HG02610 (cell line): ENCODE data around the gene SLC9A9.

Source experiments
- ATAC-seq: cut with Tn5 transposase; IDR thresholded peaks from one replicate; pipeline ENCODE4 v1.9.1; 2021; ENCODE audit warnings: mild to moderate bottlenecking, moderate library complexity; ENCODE audit not compliant: unreplicated experiment

SLC9A9 gene

DNA sequence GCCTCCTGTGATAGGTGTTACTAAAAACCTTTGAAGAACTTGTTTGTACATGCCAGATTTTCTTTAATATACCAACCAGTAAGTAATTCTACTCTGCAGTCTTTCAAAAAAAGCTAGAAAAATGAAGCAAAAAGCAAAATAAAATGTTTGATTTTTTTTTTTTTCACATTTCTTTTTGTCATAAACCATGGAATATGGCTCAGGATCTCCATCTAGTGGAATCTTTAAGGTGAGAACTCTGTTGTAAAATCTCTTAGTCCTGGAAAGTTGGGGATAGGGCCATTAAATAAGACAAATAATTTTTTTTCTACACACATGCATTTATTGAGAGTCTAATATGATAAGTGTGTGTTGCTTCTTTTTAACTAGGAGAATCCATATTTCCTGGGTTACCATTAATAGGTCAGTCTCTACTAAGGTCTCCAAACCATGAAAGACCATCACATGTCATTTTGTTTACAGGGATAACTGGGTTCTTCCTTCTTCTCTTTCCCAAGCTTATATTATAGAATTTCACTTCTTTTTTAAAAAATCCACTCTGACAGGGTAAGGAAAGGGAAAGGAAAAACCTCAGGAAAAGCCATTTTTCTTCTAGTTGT, 84.6 kb downstream of the SLC9A9 start:
- ATAC-seq: no peak

DNA sequence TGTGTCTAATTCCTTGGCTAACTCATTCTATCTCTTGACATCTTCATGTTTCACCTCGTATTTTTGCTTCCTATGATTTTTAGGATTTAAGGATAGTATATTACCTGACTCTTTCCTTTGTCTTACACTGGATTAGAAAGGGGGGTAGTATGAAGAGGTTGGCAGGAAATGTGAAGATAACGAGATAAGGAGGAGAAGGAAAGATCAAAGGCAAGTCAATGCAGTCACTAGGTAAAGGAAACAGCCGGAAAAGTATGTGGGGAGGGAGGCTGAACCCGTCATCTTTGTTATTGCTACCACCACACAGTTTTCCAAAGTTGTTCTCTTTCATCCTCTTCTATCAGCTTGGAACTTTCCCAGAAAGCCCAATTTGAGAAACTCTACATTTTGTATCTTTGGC, 90.6 kb downstream of the SLC9A9 start:
- no peak for ATAC-seq

DNA sequence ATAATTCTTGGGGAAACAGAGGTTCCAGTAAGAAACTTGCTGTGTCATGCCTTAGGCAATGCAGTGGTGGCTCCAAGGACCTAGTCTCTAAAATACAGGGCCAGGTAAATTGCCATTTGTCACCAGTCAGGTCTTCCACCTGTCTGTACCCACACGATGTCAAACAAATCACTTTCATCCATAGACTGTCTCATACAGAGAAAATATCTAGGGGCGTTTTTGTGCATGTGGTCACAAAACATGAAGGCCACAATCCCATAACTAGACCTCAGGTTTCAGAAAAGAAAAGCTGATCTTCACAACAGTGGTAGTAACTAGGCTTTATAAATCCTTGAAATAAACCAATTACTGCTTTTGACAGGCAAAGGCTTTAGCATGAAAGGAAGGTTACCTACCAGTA, 92.3 kb downstream of the SLC9A9 start:
- ATAC-seq: peak; percentile 61

DNA sequence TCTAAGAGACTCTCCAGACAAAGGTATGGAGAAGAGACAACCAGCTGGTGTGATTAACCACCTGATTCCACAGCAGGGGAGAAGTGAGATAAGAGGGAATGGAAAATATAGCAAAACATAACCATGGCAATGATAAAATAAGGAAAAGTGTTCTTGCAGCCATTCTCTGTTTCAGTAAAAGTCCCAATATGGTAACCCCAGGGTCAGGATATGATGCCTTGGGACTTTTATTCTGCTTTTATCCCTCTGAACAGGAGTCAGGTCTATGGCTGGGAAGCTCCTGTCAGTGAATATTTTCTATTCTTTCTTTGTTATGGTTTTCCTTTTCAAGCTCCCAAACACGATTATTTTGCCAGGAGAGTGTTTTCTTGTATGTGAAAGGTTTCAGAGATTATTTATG, 94.2 kb downstream of the SLC9A9 start:
- no peak for ATAC-seq

DNA sequence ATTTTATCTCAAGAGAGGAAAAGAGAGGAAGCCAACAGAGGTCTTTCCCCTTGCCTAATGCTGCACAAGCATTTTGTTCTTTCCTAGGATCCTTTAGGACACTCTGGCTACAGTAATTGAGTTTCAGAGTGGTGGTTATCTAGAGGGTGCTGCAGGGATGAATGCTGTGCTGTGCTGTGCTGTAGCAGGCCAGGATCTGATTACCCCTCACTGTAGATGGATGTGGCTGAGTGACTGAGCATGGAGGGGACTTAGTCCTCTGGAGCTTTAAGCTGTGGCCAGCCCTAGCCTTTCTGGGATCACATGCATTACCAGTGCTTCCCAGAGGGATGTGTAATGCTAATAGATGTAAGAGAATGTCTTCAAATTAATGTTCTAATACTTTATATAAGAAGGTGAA, 94.8 kb downstream of the SLC9A9 start:
- ATAC-seq: no peak

DNA sequence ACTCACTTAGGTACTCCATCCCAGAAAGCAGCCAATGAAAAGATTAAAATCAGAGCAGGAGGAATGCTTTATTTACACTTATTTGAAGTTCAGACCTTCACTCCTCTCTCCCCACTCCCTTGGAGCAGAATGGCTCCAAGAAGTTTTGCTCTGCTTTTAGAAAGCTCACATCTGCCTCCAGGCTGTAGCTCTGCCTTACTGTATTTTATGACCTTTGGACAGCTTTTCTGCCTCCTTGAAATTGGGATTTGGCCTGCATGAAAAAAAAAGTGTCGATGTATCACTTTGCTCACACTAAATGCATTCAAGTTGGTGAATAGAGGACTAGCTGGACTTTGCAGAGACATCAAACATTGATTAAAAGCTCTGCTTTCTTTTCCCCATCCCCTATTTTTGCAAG, 95.3 kb downstream of the SLC9A9 start:
- ATAC-seq: no peak

DNA sequence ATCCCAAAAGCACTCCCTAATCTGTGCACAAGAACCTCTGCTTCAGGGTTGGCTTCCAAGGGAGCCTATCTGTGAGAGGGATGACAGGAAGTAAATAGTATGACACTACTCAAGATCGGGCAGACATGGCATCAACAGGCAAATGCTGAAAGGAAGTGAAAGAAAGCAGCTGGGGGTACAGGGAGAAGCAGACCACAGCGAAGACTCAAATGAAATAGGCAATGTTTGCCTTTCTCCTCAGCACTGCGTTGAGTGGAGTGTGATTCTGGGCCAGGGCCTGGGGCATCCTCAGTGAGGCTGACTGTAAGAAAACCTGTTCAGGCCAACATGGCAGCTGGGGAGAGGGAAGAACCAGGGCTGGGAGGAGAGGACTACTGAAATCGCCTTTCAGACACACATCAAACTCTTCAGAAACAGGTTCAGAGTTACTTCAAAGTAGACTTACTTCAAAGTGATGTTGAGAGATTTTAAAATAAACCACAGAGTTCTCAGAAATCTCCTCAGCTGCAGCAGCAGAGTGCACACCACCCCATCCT, 96.6 kb downstream of the SLC9A9 start:
- peak; percentile 71 for ATAC-seq

DNA sequence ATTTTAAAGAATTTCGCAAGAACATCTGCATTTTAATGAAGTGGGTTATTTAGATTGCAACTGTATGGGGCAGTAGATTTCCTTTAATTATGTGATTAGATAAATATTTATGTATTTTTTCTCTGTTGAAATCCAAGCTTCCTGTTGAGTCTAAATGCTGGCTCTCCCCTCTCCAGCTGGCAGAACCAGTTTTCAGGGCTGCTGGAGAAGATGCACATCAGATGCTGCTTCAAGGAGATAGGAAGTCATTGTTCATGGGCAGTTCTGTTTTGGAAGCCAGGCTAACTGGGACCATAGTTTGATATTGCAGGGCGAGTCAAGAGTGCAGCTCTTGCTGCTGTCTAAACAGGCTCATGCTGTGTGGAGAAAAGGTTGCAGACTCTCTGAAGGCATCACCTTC, 97.4 kb downstream of the SLC9A9 start:
- no peak for ATAC-seq

DNA sequence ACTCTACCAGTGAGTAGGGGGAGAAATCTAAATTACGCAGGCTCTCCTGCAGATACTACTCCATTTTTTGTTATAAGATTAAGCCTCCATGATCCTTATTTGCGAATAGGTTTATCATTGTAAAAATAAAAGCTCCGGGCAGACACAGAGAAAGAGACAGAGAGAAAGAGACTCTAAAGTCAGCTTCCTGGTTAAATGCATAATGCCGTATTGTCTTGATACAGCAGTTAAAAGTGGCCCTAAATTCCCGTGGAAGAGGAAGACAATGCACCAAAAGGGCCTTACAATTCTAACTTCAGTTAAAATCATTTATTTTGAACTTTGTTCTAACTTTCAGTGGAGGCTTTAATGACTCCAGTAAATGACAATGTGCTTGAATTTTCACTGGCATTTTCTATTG, 98.3 kb downstream of the SLC9A9 start:
- ATAC-seq: no peak

DNA sequence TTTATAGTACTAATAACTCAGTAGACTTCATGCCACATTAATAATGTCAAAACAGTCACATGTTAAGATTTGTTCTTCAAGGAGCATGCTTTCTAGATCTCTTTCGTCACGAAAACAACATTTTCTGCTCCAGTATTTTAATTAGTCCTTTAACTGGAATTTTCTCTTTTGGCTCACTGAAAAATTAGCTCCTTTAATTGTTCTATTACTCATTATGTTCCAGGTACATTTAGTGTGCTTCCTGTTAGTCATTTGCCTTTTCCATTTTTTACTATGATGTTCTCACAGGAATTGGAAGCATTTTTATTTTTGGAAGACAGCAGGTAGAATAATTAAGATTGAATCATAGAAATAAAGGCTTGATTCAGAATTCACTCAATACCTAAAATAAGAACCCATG, 111.2 kb downstream of the SLC9A9 start:
- no peak for ATAC-seq

DNA sequence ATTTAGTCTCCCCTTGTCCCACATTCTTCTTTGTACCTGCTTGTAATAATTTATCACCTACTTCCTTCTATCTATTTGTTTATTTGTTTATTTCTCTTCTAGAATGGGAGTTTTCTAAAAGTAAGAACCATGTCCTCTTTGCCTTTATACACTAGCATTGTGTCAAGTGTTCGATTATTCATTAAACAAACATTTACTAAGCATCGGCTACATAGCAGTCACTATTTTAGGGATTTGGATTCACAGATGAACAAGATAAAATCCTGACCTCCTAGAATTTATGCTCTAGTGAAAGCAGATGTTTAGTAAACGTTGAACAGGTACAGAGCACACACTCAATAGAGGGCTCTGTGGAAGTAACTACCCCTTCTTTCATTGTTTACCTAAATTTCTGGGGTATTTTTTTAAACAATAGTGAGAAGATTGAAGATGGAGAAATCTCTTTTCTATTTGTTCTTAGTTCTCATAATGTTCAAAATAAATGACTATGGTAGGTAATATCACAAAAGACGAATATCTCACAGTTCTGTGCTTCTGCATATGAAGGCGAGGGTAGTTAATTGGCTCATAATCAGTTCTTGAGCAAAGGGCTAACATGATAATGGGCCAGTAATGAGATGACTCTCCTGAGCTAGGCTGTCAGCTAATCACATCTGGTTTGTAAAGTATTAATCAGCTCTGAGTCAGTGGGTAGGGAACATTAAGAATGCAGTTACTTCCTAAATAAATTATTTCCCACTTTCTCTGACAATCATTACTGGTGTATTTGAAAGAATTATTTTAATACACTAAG, 111.9 kb downstream of the SLC9A9 start:
- ATAC-seq: no peak

DNA sequence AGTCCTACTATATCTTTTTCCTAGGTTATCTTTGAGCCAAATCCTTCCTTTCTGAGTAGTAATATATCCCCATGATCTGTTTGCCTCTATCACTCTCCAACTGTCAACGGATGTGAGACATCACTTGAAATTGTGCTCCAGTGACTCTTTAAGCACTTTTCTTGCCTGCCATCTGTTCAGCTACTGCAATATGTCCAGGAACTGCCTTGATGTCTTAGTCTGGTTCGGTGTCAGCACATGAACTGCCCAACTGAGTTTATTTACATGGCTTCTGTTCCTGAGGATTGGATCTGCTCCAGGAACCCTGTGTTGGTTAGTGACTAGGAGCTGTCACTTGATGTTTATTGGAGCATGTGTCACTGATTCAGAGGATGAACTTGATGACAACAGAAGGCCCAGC, 116.5 kb downstream of the SLC9A9 start:
- ATAC-seq: no peak

DNA sequence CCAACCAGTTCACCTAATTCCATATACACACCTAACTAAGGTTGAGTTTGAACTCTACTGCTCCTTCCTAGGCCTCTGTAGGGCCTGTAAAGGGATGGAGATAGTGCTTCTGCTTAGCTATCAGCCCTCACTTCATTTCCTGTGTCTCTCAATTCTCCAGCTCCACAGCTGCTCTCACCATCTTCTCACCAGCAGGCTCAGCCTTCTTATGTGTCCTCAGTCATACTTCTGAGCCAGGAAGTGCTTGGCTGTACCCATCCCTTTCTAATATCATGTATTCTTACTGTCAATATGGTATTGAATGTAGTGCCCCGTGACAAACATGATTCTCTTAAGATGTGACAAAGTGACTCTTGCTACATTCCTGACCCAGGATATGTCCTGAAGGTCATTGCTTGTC, 116.9 kb downstream of the SLC9A9 start:
- no peak for ATAC-seq

DNA sequence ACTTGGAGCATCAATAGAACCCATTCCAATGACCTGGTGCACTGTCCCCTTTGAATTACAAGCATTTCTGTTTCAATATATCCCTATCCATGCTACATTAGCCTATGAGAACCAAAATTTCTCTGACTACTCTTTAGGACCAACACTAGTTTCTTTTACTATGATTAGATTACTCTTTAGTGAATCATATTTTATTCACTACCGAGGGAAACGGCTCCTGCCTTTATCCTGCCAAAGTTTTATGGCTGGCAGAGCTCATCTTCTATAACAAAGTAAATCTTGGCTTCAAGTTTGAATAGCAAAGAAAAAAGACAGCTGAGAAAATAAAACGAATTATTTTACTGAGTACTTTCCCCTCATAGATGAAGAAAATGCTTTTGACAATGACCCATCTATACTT, 120.9 kb downstream of the SLC9A9 start:
- ATAC-seq: no peak

DNA sequence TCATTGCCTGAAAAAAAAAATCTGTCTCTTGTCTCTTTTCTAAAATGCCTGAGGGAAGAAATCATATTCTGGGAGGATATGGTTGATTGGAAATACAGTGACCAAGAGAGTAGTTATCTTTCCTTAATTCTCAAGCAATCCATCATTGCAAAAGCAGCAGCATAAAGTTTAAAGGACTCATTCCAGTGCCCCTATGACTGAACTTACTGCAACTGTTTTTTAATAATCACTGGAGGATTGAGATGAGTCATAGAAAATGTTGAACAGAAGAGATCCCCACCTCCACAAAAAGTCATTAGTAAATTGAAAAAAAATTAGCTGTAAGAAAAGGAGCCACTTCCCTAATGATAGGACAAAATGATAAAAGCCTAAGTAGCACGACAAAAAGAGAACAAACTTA, 121.5 kb downstream of the SLC9A9 start:
- ATAC-seq: no peak

DNA sequence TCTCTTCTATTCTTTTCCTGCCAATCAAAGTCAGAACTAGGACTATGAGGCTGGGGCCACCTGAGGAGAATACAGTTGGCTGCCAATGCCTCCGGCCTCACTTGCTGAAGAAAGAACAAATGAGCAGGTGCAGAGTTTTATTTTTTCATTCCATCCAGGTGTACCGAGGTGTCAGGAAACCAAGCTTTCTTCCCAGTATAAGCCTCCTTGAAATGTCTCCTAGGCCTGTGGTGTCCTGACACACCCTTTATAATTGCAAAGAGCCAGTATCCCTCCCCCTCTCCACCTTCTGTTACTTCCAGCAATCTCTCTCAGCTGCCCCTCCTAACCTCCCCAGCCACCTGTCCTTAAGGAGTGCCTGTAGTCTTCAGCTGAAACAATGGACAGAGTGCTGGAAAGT, 127.9 kb downstream of the SLC9A9 start:
- no peak for ATAC-seq

DNA sequence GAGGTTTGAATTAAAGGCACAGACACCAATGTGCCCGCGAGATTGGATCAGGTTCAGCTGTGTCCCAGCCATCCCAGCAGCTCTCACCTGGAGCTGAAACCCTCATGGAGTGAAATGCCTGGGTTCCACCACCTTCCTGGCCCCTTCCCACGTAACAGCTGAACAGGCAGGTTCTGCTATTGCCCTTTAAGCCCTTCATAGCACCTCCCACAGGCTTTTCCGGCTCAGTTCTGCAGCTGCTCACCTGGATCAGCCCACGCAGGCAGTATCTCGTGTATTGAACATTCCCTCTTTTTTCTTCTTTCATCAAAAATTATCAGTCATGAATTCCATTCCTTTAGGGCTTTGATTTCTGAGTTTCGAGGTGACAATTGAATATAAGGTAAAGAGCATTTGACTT, 129.8 kb downstream of the SLC9A9 start:
- no peak for ATAC-seq

DNA sequence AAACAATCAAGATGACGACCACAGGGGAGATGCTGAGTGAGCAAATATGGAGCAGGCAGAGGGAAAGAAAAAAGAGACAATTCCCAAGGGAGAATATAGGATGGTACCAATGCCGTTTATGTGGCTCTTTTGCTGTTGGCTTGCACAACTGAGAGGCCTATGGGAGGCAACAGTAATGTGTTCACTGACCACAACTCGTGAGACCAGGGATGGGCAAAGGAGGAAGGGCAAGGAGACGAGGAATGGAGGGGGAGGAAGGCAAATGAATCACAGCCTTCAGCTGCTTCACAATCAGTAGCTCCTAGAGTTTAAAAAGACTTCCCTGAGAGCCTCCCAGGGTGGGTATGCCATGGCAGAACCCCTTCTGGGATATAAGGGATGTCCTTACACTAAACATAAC, 131.5 kb downstream of the SLC9A9 start:
- ATAC-seq: no peak

DNA sequence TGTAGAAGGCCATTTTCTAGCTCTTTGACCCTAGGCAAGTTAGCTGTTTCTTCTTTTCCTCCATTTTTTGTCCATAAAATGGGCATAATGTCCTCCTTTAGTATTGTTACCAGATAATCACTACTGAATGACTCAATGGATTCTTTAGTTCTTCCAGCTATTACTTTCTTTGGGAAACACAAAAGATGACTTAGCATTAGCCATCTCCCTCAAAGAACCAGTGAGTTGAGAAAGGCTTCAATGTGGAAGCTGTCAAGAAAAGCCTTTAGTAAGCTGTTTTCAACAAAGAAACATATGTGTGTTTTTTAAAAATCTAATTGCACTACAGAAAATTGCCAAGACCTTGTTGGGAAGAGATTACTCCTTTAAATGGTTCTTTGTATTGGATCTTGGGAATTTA, 135.7 kb downstream of the SLC9A9 start:
- no peak for ATAC-seq

DNA sequence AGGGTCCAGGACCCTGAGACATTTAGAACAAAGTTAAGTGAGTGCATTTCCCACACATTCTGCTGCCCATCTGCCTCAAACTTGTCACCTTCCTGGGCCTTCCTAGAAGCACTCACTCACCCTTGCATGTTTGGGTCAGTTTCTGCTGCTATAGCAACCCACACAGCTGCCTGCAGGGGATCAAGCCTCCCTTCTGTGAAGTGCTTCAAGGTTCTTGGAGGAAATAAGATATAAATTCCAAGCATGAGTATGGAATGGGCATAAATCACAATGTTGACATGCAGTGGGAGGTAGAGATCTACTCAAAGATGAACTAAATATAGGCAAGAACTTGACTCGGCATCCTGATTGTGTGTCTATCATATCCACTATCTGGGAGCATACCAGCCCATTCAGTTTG, 140.4 kb downstream of the SLC9A9 start:
- ATAC-seq: no peak

DNA sequence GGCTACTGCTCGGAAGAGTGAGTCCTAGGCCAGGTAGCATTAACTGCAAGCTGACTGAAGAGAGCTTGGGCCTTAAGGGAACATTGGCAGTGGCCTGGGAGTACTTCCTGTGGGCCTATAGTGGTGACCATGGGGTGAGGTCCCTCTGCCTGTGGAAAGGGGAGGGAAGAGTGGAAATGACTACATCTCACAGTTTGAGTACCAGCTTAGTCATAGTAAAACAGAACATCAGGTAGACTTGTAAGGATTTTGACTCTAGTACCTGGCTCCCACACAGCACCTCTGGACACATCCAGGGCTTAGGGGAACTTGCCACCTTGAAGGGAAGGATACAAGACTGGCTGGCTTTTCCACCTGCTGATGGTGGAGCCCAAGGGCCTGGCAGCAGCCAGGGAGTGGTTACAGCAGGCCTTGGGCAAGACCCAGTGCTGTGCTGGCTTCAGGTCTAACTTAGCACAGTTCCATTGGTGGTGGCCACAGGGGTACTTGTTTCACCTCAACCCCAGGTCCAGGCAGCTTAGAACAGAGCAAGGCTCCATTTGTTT, 147.8 kb downstream of the SLC9A9 start:
- no peak for ATAC-seq

DNA sequence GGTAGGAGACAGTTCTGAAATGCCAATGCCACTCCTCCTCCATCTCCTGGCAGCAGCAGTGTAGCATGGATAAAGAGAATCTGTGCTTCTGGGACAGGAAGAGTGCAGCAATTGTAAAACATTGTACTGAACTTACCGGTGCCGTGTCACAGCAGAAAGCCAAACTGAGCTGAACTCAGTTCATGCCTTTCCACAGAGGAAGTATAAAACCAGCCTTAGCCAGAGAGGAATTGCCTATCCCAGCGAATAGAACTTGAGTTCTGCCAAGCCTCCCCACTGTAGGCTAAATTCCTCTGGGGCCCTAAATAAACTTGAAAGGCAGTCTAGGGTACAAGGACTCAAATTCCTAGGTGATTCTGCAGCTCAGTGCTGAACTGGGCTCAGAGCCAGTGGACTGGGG, 148.8 kb downstream of the SLC9A9 start:
- no peak for ATAC-seq
